ENCODE data around the gene DNM2. TPM values are rescaled to one million over a fixed set of nuclear protein-coding genes. Genes with fewer than 3 reads are reported as not detected.
A peak's percentile ranks its signal among the peaks of the same experiment; 100 is the strongest.
"Not testable (repeated sequence)": the region's sequence is repeated elsewhere in the genome, so short reads cannot be mapped to it uniquely, and the experiment has no call there.

Gene DNM2
- total RNA-seq, 1 donor from 2014 or later = 116 TPM

GRCh38 chr19:10858204-10858828, 140.4 kb downstream of the DNM2 start:
- no peak for DNase-seq (ENCODE audit: low read depth, low spot score)

- no peak for DNase-seq (ENCODE audit: low read depth, low spot score)
These were observed 143.3 kb downstream of the DNM2 start for GRCh38 chr19:10861103-10861651.

DNA sequence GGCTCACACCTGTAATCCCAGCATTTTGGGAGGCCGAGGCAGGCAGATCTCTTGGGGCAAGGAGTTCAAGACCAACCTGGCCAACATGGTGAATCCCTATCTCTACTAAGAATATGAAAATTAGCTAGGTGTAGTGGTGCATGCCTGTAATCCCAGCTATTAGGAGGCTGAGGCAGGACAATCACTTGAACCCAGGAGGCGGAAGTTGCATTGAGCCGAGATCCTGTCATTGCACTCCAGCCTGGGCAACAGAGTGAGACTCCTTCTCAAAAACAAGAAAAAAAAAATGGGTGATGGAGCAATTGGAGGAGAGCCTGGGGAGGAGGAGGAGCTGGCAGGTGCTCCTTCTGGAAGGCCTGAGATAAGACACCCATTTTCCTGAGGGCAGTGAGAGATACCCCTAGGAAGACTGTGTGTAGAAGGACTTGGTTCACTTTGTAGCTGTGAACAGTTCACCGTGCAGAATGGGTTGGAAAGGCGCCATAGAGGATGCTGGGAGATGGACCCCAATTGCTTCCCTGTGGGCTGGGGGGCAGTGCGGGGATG, 144.8 kb downstream of the DNM2 start:
- DNase-seq (ENCODE audit: low read depth, low spot score) = no peak

- no peak for DNase-seq (ENCODE audit: low read depth, low spot score)
These were observed 145.3 kb downstream of the DNM2 start for GRCh38 chr19:10863107-10863717.

GRCh38 chr19:10864538-10864899, 146.6 kb downstream of the DNM2 start:
- no peak for DNase-seq (ENCODE audit: low read depth, low spot score)

GRCh38 chr19:10866495-10866894, 148.6 kb downstream of the DNM2 start:
- DNase-seq (ENCODE audit: low read depth, low spot score) = no peak

DNA sequence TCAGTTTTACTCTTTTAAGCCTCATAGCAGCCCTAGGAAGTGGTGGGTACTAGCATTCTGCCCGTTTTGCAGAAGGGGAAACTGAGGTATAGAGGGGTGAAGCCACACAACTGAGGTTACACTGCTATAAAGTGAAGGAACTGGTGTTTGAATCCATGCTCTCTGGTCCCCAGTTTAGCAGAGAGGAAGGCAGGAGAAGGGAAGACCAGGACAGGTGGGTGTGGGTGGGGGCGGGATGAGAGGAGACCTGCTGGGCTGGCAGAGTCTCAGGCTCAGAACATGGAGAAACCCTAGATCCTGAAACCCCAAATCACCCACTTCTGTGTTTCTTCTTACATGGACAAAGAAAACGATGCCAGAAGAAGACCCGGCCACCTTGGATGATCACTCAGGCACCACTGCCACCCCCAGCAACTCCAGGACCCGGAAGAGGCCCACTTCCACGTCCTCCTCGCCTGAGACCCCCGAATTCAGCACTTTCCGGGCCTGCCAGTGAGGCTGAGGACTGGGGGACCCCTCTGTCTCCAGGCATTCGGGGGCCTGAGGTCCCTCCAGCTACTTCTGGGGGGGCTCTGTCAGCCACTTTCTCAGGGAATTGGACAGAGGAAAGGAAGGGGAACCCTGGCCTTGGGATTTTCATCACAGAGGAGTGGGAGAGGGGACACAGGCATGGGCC, 151.1 kb downstream of the DNM2 start:
- DNase-seq (ENCODE audit: low read depth, low spot score) = no peak

DNA sequence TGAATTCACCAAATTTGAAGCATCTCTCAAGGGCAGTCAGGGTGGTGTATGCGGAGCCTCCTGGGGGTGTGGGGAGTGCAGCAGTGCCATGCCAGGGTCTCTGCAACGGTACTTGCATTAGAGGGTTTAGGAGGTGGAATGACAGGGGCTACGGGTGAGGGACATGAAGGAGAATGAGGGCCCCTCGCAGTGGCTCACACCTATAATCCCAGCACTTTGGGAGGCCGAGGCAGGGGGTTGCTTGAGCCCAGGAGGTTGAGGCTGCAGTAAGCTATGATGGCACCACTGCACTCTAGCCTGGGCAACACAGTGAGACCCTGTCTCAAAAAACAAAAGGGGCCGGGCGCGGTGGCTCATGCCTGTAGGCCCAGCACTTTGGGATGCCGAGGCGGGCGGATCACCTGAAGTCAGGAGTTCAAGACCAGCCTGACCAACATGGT, 152.0 kb downstream of the DNM2 start:
- not testable (repeated sequence) for DNase-seq (ENCODE audit: low read depth, low spot score)

GRCh38 chr19:10870501-10870954, 152.6 kb downstream of the DNM2 start:
- no peak for DNase-seq (ENCODE audit: low read depth, low spot score)

DNA sequence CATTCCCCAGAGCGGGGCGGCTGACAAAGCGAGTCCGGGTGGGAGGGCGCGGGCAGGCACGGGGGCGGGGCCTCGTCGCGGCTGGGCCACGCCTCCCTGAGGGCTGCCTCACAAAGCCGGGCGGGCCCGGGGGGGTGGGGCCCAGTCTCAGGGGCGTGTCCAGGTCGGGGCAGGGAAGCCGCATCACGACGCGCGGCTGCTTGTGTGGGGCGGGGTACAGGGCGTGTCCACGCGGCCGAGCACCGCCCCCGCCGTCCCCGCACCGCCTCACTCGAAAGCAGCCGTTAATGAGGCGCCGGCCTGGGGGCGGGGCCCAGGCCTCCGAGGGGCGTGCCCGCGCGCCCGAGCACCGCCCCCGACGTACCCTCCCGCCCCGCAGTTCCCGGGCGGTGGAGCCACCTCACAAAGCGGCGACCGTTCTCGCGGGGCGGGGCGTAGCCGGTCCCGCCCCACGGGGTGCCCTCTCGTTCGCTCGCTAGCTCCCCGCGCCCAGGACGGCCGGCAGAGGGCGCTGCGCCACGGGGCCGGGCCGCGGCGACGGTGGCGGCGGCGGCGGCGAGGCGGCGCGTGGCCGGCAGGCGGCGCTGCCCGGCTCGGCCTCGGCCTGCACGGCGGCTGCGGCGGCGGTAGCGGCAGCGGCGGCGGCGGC, 153.2 kb downstream of the DNM2 start, which contains the start of gene CARM1:
Gene CARM1, plus strand, starts transcription at position 599 of the 649 bp plus-strand sequence. CDS start 150 bp downstream, outside the sequence.
- DNase-seq (ENCODE audit: low read depth, low spot score) = peak; percentile 92

GRCh38 chr19:10871711-10872545, 154.0 kb downstream of the DNM2 start:
- DNase-seq (ENCODE audit: low read depth, low spot score) = no peak

DNA sequence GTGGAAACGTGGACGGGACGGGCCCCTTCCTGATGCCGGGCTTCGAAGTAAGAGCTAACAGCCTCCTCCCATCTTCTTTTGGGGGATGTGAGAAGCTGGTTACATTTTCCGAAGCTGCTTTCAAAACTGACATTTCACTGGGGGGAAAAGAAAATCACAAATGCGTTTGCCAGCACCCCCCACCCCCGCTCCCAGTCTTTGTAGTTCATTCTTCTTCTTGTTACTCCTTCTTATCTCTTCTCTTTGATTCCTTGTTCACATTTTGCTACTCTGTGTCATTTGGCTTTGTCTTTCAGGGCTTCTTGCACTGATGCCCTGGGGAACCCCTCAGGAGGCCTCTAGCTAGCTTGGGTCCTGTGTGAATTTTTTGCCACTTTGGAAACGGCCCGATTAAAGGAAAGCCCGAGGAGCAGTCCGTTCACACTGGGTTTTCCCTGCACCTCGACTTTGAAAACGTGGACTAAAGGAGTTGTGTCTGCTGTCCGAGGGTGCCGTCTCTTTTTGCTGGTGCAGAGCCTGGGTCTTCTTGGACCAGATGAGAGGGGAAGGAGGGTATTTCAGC, 154.7 kb downstream of the DNM2 start:
- DNase-seq (ENCODE audit: low read depth, low spot score) = no peak

- DNase-seq (ENCODE audit: low read depth, low spot score) = no peak
These were observed 156.1 kb downstream of the DNM2 start for GRCh38 chr19:10874024-10874423.

GRCh38 chr19:10876459-10877240, 158.8 kb downstream of the DNM2 start:
- DNase-seq (ENCODE audit: low read depth, low spot score) = no peak

GRCh38 chr19:10877608-10878007, 159.7 kb downstream of the DNM2 start:
- not testable (repeated sequence) for DNase-seq (ENCODE audit: low read depth, low spot score)

DNA sequence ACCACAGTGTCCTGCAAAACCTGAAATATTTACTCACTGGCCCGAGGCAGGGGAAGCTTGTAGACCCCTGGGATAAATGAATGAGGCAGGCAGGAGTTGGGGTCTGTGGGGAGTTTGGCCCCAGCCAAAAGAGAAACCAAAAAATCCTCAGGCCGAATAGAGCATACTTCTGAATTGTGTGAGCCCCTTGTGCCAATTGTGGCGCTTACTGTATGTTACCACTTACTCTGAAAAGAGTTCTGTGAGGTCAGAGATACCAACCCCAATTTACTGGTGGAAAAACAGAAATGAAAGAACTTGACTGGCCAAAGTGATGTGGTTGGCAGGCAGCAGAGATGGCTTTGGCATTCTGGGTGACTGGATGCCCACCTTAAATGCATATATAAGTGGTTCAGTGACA, 160.4 kb downstream of the DNM2 start:
- DNase-seq (ENCODE audit: low read depth, low spot score) = no peak

Data from pulmonary artery endothelial cell (primary cell).